ENCODE results near the gene ACOXL.
A peak's percentile ranks its signal among the peaks of the same experiment; 100 is the strongest.

The ACOXL gene

DNA sequence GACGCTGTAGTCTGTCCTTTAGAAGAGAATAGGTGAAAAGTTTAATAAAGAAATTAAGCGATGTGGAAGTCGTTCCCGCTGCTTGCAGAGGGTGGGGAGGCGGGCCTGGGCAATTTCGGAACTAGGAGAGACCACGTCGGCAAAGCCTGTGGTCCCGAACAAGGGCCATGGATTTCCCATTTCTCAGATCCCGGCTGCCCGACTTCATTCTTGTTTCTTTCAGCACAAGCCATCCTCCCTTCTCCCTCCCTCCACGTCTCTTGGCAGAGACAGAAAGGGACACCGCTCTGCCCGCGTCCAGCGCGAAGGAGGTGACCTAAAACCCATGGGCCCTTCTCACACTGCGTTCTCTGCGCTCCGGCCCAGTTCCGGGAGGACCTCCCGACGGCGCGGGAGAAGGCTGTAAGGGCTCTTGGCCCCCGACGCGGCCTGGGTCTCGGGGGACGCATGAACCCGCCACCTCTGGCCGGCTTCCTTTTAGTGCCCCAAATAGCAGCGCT is 386.2 kb downstream of the ACOXL start:
- CTCF ChIA-PET: no interaction called here
- TF ChIP-seq ZNF202 (tag by site-specific recombination; IDR thresholded peaks at IDR 0.05; ENCODE audit: borderline replicate concordance) (no peak), ZNF398 (tag by site-specific recombination; IDR thresholded peaks at IDR 0.05) (no peak), KLF1 (tag by site-specific recombination; IDR thresholded peaks at IDR 0.05) (no peak), ZNF626 (tag by site-specific recombination; IDR thresholded peaks at IDR 0.05) (no peak)
- H3K4me3 ChIP-seq (ENCODE audit: low read depth, low read length): no peak overlapping the region

DNA sequence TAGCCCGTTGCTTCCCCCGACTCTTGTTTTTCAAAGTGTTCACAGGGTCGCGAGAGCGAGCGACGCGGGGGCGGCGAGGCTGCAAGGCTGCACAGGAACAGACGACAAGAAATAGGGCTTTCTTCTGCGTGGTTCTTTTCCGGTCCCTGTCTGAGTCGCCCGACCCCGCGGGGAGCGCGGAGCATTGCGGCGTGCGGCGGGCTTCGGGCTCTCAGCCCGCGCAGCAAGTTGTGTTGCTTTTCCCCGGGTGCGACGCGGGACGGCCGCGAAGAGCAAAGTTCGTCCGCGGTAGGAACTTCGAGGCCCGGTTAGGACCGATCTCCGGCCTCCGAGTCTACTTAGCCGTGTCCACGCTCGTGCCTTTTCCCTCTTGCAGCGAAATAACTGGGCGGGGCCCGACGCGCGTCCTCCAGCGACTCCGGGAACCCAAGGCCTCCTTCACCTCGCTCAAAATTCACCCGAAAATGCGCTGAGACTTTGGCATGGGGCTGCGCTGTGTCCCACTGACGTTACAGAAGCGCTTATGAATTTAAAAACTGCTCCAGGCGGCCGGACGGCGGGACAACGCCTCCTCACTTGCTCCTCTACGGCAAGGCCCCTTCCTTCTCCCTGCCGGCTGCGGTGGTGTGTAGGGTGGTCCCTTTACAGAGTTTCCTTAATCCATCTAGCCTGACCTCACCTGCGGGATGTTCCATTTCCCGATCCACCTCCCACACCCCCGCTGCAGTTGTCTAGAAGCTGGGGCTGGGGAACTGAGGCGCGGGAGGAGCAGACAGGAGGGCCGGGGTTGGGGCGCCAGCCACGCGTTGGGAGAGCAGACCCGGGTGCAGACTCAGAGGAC is 386.8 kb downstream of the ACOXL start:
- TF ChIP-seq ZNF623 (tag by site-specific recombination; IDR thresholded peaks at IDR 0.05) (no peak), ZNF239 (tag by site-specific recombination; IDR thresholded peaks at IDR 0.05) (no peak), PRDM1 (tag by site-specific recombination; IDR thresholded peaks at IDR 0.05) (no peak), ZNF404 (tag by site-specific recombination; IDR thresholded peaks at IDR 0.05) (no peak), ZNF302 (tag by site-specific recombination; IDR thresholded peaks at IDR 0.05; ENCODE audit: low read depth) (no peak), ZNF324 (tag by site-specific recombination; IDR thresholded peaks at IDR 0.05) (no peak), ZNF571 (tag by site-specific recombination; IDR thresholded peaks at IDR 0.05) (no peak), ZNF223 (tag by site-specific recombination; IDR thresholded peaks at IDR 0.05) (no peak)
- TF ChIP-seq, protein P1, sequence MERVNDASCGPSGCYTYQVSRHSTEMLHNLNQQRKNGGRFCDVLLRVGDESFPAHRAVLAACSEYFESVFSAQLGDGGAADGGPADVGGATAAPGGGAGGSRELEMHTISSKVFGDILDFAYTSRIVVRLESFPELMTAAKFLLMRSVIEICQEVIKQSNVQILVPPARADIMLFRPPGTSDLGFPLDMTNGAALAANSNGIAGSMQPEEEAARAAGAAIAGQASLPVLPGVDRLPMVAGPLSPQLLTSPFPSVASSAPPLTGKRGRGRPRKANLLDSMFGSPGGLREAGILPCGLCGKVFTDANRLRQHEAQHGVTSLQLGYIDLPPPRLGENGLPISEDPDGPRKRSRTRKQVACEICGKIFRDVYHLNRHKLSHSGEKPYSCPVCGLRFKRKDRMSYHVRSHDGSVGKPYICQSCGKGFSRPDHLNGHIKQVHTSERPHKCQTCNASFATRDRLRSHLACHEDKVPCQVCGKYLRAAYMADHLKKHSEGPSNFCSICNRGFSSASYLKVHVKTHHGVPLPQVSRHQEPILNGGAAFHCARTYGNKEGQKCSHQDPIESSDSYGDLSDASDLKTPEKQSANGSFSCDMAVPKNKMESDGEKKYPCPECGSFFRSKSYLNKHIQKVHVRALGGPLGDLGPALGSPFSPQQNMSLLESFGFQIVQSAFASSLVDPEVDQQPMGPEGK (tag by site-specific recombination; IDR thresholded peaks at IDR 0.05): no peak
- no peaks in the 10 kb centered on the region for H3K9me3 ChIP-seq (ENCODE audit: control insufficient read depth, insufficient read depth, low read depth, low read length)
- H3K36me3 ChIP-seq (ENCODE audit: control insufficient read depth in 2 of 2, insufficient read depth in 1 of 2, low read length in 2 of 2): peaks cover 3 to 7% of the 10 kb centered on the region in 2 experiments; a peak in 2 of 3 replicates
- POLR2A ChIA-PET: no interaction called here
- no peak overlapping the region for H3K27ac ChIP-seq (ENCODE audit: extremely low read depth, low read depth, low read length)
- CTCF ChIA-PET: no interaction called here
- H3K4me1 ChIP-seq (ENCODE audit: control insufficient read depth, insufficient read depth, low read length): 0 out of 2 replicates have a peak, but pooled peaks cover 5% of the 10 kb centered on the region
- no peak overlapping the region for H3K4me3 ChIP-seq (ENCODE audit: low read depth, low read length)

More for the DNA sequence above, 386.2 kb downstream of the ACOXL start:
- Histone ChIP-seq H3K4me1 (ENCODE audit: control insufficient read depth, insufficient read depth, low read length) (0 out of 2 replicates have a peak, but pooled peaks cover under 1% of the 10 kb centered on the region), H3K36me3 (ENCODE audit: control insufficient read depth in 2 of 2, insufficient read depth in 1 of 2, low read length in 2 of 2) (peaks cover 0 to under 1% of the 10 kb centered on the region in 2 experiments; a peak in 1 of 3 replicates), H3K27ac (ENCODE audit: extremely low read depth, low read depth, low read length) (no peak overlapping the region), H3K9me3 (ENCODE audit: control insufficient read depth, insufficient read depth, low read depth, low read length) (no peaks in the 10 kb centered on the region)
- POLR2A ChIA-PET: no interaction called here

DNA sequence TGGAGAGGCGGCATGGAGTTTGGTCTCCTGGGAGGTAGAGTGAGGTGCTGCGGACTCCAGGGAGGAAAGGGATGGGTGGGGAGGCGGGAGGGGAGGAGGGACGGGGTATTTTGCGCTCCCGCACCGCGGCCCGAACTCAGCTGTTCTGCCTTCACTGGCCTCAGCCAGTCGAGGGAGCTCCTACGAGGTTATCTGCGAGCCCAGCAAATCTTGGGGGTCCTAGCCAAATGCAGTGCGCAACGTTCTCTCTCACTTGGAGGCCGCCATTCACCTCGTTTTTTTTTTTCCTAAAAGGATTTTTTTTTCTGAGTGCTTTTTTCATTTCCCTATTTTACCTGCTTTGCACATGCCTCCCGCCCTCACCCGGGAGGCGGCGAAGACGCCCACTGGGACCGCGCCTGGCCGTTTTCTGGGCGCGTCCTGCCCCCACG is 387.5 kb downstream of the ACOXL start:
- POLR2A ChIA-PET: interaction anchor here (1.2 to 2.0 kb wide), 3 partner anchors 13 to 442 kb away, joined by 4 to 5 read pairs (median 5); partner anchors contain the start of gene BUB1
- H3K9me3 ChIP-seq (ENCODE audit: control insufficient read depth, insufficient read depth, low read depth, low read length): no peaks in the 10 kb centered on the region
- 0 out of 2 replicates have a peak, but pooled peaks cover 5% of the 10 kb centered on the region for H3K4me1 ChIP-seq (ENCODE audit: control insufficient read depth, insufficient read depth, low read length)
- peaks cover 6 to 13% of the 10 kb centered on the region in 2 experiments; a peak in 2 of 3 replicates for H3K36me3 ChIP-seq (ENCODE audit: control insufficient read depth in 2 of 2, insufficient read depth in 1 of 2, low read length in 2 of 2)
- H3K27ac ChIP-seq (ENCODE audit: extremely low read depth, low read depth, low read length): peak overlapping the region; percentile 96
- peak overlapping the region; percentile 42 for H3K4me3 ChIP-seq (ENCODE audit: low read depth, low read length)
- CTCF ChIA-PET: interaction anchor here (1.0 to 1.3 kb wide), 2 partner anchors 306 to 578 kb away, joined by 3 to 4 read pairs; no protein-coding TSS in a partner anchor
- TF ChIP-seq ZNF157 (tag by site-specific recombination; IDR thresholded peaks at IDR 0.05): no peak
- TF ChIP-seq, protein P2, sequence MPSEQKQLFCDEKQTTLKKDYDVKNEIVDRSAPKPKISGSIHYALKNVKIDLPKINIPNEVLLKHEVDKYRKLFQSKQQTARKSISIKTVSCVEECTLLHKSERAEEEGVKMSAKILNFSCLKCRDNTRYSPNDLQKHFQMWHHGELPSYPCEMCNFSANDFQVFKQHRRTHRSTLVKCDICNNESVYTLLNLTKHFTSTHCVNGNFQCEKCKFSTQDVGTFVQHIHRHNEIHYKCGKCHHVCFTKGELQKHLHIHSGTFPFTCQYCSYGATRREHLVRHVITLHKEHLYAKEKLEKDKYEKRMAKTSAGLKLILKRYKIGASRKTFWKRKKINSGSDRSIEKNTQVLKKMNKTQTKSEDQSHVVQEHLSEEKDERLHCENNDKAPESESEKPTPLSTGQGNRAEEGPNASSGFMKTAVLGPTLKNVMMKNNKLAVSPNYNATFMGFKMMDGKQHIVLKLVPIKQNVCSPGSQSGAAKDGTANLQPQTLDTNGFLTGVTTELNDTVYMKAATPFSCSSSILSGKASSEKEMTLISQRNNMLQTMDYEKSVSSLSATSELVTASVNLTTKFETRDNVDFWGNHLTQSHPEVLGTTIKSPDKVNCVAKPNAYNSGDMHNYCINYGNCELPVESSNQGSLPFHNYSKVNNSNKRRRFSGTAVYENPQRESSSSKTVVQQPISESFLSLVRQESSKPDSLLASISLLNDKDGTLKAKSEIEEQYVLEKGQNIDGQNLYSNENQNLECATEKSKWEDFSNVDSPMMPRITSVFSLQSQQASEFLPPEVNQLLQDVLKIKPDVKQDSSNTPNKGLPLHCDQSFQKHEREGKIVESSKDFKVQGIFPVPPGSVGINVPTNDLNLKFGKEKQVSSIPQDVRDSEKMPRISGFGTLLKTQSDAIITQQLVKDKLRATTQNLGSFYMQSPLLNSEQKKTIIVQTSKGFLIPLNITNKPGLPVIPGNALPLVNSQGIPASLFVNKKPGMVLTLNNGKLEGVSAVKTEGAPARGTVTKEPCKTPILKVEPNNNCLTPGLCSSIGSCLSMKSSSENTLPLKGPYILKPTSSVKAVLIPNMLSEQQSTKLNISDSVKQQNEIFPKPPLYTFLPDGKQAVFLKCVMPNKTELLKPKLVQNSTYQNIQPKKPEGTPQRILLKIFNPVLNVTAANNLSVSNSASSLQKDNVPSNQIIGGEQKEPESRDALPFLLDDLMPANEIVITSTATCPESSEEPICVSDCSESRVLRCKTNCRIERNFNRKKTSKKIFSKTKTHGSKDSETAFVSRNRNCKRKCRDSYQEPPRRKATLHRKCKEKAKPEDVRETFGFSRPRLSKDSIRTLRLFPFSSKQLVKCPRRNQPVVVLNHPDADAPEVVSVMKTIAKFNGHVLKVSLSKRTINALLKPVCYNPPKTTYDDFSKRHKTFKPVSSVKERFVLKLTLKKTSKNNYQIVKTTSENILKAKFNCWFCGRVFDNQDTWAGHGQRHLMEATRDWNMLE (tag by site-specific recombination; conservative IDR thresholded peaks at IDR 0.05; ENCODE audit: low read depth): no peak
- no peak for TF ChIP-seq YY1 (tag by site-specific recombination; IDR thresholded peaks at IDR 0.05)
- TF ChIP-seq ZNF354C (tag by site-specific recombination; IDR thresholded peaks at IDR 0.05; ENCODE audit: borderline replicate concordance, low read depth): no peak
- no peak for TF ChIP-seq ZNF600 (tag by site-specific recombination; IDR thresholded peaks at IDR 0.05)
- no peak for TF ChIP-seq ZNF521 (tag by site-specific recombination; IDR thresholded peaks at IDR 0.05)
- no peak for TF ChIP-seq SETDB1 (IDR thresholded peaks at IDR 0.05; ENCODE audit: insufficient read length, low read length)
- no peak for TF ChIP-seq ZNF155 (tag by site-specific recombination; IDR thresholded peaks at IDR 0.05)
- no peak for TF ChIP-seq TCF7L2 (IDR thresholded peaks at IDR 0.05; ENCODE audit: borderline replicate concordance, low read depth, low read length)

Data from HEK293 (cell line).